GM21528 (cell line): ENCODE measurements around the gene FSTL4.

Experiments used
- ATAC-seq: cut with Tn5 transposase; IDR thresholded peaks from one replicate; pipeline ENCODE4 v1.9.1; 2021; ENCODE audit warnings: mild to moderate bottlenecking, moderate library complexity; ENCODE audit not compliant: unreplicated experiment, low FRiP score

FSTL4 gene

DNA sequence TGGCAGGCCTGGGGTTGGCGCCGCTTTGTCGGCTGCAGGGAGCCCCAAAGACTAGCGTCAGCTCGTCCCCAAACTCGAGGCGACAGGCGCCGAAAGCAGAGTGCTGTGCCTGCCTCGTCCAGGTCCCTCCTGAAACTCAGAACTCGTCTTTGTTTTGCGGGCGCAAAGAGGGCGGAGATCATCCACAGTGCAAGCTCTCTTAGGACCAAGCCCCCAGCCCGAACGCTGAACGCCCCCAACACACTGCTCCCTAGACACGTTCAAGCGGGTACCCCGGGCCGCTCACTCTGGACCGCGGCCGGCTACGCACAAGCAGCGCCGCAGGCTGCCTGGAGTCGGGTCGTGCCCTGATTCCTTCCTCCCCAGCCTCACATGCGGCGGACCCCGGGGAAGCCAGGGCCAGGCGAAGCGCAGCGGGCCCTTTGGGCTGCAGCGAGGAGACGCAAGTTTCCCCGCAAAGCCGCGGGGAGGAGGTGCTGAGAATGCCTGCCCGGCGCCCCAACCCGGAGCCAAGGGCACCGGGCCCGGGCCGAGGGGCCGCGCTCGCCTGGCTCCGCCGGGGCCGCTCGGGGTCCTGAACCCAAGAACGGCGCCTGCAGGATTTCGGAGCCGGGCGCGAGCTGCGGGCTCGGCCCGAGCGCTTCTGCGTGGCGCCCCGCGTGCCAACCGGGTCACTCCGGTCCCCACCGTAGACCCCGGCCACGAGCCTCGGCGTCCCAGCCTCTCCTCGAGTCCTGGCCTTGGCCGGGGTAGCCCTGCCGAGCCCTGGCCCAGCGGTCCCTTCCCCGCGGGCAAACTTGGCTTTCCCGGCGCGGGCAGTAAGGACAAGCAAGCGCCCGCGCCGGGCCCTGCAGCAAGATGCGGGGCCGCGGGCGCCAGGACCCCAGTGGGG, 738 bp downstream of the FSTL4 start:
- no peak for ATAC-seq

DNA sequence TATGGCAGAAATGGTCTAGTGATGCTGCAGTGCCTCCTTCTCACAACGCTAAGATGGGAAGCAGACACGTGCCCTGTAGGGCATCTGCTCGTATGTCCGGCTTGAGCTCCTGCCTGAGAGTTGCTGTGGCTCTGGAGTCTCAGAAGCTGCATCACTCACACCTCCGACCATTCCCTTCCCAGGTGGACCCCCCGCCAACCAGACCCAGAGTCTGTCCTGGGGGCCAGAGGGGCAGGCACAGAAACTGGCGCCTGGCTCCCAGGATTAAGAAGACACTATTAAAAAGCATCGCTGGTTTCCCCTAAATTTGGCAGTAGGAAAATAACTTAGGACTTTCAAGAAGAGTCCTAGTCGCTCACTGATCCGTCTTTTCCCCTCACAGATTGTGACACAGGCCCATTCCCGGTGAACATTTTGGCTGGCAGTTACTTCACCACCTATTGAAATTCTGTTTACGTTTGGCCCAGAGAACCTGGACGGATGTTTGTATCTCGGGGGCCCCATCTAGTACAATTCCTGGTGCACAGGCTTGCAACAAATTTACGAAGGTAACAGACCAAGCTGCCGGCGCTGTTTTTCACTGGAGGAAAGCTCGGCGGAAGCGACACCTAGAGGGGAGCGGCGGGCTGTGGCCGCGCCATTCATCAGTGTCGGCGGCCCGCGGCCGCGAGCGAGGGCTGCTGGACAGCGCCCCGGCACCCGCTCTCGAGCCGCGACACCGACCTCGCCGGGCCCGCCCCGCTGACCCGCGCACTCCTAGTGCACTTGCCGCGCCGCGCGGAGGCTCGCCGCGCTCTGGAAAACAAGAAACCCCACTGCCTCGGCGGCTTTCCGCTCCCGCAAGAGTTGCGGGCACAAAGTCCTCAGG, 1.6 kb downstream of the FSTL4 start:
- no peak for ATAC-seq

DNA sequence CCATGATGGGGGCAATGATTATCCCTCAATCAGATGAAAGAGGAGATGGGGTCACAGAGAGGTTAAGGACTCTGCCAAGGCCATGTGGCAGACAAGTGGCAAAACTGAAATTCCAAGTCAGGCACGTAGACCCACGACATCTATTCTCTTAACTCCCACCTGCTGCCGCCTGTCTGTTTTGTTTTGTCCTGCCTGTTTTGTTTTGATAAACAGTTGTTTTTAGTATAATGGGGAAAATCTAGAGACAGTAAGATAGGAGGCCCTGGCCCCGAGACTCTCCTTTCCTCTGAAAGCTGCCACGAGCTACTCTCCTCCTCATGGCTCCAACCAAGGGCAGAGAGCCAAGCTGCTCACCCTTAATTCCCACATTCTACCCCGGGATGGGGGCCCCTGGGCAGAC, 4.9 kb downstream of the FSTL4 start:
- no peak for ATAC-seq

DNA sequence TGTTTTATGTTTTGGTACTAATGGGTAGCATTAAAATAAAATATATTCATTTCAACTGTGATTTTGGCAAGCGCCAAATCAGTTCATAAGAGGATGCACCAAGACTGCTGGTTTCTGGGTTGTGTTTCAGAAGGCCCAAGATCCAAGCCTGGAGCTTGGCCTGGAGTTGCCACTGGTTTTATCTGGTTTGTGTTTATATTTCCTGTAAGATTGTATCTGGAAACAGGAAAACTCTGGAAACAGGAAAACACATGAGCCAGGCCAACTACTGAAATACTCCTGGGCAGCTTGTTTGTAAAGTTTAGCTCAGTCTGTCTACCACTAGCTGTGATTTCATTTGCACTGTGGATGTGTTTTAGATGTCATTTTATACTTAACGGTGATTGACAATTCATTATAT, 5.5 kb downstream of the FSTL4 start:
- no peak for ATAC-seq

DNA sequence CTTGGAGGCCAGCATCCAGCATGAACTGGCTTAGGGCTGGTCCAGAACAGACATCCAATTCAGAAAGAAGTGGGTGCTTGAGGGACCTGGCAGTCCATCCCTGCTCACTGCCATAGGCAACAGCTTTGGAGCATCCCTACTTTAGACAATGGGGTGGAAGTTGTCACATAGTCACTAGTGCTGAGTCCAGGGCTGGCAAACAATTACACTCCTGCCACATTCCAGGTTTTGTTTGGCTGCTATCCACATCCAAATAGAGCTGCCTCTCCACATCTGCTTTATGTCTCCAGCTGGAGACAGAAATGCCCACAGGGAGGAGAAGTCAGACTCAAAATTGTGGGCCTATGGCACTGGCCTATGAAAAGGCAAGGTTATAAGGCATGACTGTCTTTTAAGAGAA, 7.0 kb downstream of the FSTL4 start:
- no peak for ATAC-seq

DNA sequence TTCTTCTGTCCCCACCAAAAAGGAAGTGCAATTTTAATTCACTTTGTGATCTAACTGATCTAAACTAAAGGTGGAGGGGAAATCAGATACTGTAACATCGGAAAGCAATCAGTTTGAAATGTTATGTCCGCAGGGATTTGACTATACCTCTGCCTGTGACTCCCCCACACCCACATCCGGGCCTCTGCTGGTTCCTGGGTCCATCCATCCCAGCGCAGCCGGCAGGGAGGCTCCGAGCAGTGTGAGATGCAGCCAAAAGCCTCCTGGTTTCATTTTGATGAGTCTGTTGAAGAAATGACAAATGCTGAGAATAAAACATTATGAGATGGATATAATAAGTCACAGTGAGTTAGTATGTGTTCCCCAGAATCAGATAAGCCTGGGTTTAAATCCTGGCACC, 8.6 kb downstream of the FSTL4 start:
- no peak for ATAC-seq

DNA sequence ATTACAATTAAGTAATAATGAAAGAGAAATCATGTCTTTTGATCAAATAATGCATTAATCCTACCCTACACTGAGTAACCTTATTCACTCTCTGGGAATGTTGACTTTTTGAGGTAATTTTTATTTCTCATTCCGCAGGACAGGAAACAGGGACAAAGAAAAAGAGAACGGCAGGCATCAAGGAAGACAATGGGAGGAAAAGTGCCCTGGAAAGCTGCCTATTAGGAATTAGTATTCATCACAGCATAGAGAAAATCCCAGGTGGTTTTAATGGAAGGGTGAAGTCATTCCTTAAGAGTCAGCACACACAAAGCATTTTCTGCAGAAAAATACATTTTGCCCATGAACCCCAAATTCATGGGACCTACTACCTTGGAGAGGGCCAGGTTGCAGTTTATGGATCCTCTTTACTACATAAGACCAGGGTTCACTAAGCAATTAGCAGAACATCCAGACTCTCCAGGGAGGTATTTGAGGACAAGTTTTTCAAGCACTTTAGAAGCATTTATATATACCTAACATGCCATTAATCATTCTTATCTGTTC, 9.4 kb downstream of the FSTL4 start:
- ATAC-seq, result no peak

DNA sequence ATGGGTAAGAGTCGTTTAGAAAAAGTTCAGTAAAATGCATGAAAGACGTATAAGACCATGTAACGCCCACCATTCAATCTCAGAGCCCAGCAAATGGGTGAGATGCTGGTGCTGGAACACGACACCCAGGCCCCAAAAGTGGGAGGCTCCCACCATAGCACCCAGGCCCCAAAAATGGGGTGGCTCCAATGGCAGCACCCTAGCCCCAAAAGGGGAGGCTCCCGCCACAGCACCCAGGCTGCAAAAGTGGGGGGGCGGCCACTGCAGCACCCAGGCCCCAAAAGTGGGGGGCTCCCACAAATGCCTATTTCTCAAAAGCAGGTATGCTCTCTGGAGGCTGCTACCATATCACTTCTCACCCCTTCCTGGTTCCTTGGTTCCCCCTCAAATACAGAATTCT, 12.7 kb downstream of the FSTL4 start:
- ATAC-seq, result no peak

DNA sequence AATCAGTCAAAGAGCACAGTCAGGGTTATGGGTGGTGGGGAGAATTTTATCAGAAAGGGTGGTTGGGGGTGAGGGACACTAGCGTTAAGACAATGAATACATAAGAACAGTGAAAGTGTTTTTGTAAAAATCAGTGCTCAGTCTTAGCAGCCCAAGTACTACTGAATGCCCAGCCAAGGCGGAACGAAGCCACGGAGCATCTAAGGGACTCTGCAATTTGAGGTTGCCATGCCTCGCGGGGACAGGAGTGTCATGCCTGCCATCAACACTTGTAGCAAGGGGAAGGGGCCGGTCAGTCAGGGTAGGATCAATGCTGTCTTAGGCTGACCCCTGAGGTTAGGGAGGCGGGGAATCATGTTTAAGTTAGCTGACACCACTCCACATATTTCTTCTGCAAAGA, 13.3 kb downstream of the FSTL4 start:
- no peak for ATAC-seq

DNA sequence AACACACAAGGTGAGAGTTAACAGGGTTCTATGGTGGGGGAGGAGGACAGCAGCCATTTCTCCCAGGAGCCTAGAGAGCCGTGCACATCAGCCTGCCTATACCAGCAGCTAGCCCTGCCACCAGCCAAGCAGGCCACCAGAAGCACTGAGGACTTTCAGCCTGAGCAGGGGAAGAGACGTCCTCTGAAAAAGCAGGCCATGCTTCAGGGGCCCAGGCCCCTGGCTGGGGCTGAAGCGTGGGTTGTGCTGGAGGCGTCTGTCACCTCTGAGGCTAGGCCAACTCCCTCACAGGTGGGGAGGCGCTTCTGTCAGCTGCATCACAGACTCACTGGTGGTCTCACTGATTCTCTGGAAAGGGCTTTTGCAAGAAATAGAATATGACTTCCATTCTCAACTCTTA, 16.3 kb downstream of the FSTL4 start:
- no peak for ATAC-seq

DNA sequence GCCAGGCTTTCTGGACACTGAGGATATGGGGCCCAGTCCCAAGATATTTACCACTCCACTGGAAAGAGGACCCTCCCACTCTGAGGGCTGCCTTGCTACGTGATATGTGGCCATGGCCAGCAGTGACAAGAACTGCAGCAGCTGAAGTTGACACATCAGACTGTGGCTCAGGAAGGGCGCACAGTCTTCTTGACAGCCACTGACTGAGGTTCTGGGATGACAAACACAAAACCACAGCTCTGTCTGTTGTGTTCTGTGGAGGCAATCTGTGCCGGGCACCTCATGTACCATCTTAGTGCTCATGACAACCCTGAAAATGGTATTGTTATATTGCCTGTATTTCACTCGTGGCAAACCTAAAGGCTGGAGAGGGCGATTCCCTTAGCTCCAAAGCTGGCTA, 16.9 kb downstream of the FSTL4 start:
- ATAC-seq, result no peak

DNA sequence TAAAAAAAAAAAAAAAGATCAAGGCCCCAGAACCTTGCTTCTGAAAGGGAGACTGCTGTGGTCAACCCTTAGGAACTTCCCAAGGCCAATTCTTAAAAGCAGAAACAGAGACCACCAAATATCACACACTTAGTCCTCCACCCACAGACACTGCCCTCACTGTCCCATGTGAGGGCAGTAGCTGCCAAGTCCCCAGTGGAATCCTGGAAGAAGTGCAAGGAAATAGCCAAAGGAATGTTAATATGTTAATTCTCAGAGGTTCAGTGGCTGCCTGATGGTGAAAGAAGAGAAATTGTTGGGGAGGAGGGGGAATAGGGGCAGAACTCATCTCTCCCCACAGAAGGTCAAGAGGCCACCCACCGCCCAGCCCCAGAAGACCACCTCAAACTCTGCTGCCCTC, 23.1 kb downstream of the FSTL4 start:
- no peak for ATAC-seq

DNA sequence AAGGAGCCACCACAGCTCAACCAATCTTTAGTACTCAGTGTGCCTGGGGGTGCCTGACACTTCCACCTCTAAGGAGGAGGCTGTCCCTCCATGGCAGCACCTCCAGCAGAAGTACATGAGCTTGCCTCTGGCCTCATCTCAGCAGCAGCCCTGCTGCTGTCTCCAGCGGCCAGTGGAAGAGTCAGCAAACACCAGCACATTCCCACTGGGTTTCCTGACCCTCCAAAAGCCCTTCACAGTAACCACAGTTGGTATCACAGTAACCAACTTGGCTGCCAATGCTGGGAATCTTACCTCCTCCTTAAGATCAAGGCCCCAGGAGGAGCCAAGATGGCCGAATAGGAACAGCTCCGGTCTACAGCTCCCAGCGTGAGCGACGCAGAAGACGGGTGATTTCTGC, 29.4 kb downstream of the FSTL4 start:
- no peak for ATAC-seq

DNA sequence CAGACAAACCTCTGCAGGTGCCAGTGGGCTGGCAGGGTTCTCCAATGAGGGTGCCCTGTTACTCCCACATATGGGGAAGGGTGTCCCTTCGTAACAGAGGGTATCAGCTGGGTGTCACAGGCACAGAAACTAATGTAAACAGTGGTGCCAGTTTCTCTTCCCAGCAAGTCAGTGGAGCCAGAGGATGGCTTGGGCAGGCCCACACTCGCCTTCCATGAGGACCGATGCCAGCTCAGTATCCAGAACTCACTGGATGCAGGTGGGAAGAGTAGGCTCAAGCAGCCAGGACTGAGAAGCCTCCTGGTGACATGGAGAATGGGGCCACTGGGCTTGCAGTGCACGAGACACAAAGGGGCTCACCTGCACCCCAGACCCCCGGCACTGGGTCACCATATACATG, 30.4 kb downstream of the FSTL4 start:
- ATAC-seq, result no peak

DNA sequence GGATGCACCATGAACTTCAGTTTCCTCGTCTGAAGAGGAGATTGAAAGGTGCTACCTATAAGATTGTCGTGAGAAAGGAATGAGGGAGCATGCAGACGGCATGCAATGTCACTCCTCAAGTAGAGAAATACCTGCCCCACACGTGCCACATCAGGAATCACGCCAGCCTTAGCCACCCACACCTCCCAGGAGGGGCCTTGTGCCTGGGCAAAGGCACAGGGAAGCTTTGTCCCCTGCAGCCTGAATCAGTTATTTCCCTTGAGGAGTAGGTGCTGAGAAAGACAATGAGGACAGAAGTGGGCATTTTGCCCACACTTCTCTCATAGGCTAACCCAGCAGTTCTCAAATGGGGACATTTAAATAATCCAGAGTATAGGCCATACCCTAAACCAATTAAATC, 31.0 kb downstream of the FSTL4 start:
- ATAC-seq, result no peak

DNA sequence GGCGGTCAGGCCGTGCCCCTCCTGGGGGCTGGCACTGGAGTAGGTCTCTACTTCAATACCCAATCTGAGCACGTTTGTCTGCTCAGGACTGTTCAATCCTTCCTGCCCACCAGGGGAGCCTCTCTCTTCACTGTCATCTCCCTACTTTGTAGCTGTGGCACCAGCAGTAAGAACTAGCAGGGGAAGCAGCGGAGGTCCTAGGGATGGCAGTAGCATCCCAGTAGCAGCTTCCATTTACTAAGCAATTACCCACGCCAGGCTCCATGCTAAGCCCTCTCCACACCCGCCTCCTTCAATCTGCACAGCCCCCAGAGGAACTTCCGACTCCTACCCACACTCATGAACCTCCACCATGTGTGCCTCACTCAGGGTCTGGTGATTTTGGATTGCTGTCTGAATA, 31.7 kb downstream of the FSTL4 start:
- ATAC-seq, result no peak

DNA sequence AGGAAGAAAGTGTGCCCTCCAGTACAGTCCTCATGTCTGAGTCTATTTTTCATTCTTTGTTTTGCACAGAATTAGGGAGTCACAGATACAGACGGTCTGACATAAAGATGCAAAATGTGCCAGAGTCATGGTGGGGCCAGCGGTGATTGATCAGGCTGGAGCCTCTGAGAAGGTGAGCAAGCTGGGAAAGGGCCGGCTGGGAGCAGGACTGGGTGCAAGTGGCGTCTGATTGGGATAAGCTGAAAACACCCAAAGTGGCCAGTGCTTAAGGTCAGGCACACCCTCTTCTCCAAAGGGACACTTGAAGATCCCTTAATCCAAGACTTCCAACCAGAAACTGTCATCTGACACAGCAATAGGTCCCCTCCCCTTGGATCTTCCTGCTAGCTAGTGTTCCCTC, 32.6 kb downstream of the FSTL4 start:
- ATAC-seq, result no peak

DNA sequence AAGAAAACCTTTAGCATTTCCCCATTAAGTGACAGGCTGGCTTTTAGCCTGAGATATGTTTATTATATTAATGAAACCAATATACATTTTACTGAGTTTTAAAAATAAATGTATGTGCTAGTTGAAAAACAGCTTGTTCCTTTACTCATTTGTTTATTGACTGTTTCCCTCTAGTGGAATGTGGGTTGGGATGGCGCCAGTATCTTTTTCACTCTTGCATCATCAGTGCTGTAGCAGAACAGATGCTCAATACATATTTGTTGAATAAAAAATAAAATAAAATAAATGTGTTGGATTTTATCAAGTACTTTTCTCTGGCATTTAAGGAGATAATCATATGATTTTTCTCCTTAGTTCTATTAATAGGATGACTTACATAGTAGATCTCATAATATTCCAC, 43.0 kb downstream of the FSTL4 start:
- no peak for ATAC-seq

DNA sequence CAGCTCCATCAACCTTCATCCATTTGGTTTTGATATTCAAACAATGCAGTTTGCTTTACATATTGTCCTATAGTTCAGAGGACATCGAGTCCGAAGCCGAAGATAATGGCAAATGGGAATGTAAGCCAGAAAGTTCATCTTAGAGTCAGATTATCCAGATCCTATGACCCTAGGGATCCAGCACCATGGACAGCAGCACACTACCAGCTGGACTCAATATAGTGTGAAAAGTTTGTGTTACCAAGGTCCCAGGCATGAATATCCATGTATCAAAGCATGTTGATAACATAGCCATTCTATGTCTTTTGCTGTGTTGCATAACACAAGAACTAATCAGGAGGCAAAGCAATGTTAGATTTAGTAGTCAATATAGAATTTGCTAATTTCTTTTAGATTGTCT, 46.3 kb downstream of the FSTL4 start:
- no peak for ATAC-seq

DNA sequence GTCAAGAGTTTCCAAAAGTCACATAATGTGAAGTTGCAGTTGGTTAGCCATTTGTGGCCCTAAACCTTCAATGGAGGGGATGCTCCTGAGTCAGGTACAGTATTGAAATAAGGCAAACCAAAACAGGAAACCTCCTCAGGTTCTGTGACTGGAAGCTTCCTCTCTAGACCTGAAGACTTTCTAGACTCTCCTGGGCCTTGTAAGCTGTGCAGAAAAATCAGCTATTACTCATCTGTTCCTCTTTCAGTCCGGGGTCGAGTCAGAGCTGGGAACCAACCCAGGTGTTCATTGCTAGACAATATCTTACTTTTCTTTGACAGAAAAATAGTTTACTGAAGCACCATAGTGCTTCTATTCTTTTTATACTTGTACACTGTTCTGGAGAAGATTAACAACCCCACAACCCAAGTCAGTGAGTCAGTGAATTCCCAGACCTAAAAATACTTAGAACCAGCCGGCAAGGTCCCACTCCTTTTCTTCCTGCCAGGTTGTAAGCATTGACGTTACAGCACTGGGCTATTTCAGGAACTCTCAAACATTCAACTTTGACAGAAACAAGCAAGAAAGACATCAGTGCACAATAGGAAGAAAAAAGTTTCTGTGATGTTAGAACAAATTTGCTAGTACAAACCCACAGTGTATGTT, 47.3 kb downstream of the FSTL4 start:
- ATAC-seq, result no peak

DNA sequence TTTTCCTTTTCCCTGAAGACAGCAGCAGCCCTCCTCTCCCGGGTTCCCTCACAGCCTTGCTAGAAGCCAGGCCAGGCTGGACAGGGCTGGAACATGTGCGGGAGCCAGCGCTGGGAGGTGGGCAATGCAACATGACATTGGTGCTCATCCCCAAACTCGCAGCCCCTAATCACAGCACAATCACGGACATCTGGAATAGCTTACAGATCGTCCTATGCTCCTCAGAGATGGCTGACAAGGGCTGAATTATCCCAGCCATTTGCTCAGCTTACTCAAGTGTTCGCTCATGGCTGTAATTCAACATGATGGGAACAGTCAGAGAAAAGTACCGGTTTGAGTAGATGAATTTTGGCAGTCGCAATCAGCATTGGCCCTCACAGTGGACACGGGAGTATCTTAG, 49.8 kb downstream of the FSTL4 start:
- no peak for ATAC-seq
